Measurements from ENCODE around the gene PCDH19.

PCDH19 gene

DNA sequence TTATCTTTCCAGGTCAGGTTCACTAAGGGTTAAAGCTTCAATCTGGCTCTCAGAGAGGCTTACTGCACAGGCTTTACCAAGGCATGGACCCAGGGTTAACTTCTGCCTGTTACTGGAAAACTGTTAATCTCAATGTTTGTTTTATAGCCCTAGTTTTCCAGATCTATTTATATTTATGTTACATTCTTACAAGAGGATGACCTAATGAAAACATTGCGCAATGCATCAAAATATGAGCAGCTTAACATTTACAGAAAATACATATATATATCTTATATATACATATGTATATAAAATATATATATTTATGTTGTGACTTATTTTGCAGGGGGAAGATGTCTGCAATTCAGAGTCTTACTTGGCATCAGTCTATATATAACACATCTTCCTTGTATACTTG, 112.3 kb downstream of the PCDH19 start:
- no peak for DNase-seq (ENCODE audit: low spot score)

GRCh38 chrX:100296183-100296753, 113.8 kb downstream of the PCDH19 start:
- no peak for DNase-seq (ENCODE audit: low spot score)

GRCh38 chrX:100294965-100295364, 115.1 kb downstream of the PCDH19 start:
- DNase-seq (ENCODE audit: low spot score): no peak

DNA sequence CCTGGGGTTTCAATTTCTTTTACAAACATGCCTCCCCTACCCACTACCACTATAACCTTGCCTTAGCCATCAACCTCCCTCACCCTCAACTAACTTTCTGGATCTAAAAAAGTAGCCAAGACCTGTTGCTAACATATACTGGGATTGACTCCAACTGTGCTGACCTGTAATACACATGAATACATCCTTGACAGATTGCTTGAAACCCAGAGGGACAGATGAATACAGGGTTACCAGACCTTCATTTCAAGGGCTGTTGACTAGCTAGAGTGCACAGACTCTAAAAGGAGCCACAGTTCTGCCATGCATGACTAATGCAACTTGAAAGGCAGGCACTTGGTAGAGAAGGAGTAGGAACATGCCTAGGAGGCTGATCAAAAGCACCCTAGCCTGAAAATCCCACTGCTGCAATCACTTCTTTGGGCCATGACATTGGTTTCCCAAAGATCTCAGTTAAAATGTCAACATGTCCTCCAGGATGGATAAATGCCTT, 121.0 kb downstream of the PCDH19 start:
- no peak for DNase-seq (ENCODE audit: low spot score)

- no peak for DNase-seq (ENCODE audit: low spot score)
Observed at GRCh38 chrX:100277231-100277630, 132.8 kb downstream of the PCDH19 start.

GRCh38 chrX:100274916-100275315, 135.2 kb downstream of the PCDH19 start:
- no peak for DNase-seq (ENCODE audit: low spot score)

- no peak for DNase-seq (ENCODE audit: low spot score)
Observed at GRCh38 chrX:100265179-100265578, 144.9 kb downstream of the PCDH19 start.

DNA sequence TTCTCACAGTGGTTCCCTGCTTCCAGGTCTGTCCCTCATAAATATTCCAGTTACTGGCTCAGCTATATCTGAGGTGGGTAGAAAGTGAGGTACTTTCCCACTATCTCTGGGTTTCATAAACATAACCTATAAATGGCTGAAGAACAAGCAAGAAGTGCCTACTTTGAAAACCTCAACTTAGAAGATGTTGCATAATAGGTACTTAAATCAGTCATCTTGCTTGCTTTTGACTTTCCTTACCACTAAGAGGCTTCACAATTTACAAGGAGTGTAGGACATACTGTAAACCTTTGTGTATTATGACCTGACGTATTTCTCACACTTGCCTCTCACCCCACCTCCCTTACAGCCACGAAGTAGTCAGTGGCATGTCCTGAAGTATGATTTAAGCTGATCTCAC, 145.9 kb downstream of the PCDH19 start:
- no peak for DNase-seq (ENCODE audit: low spot score)

DNA sequence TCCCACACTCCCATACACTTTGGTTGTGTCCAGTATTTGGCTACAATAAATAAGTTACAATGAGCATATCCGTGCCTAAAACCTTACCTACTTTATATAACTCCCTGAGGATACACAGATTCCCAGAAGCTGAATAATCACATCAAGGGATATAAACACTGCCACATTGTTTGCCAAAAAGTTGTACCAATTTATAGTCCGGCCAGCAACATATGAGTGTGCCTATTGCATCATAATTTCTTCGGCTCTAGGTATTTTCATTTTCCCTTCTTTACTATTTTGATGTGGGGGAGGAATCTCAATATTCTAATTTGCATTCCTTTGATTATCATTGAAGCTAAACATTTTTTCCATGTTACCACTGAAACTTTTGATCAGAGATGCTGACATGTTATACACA, 146.4 kb downstream of the PCDH19 start:
- no peak for DNase-seq (ENCODE audit: low spot score)

DNA sequence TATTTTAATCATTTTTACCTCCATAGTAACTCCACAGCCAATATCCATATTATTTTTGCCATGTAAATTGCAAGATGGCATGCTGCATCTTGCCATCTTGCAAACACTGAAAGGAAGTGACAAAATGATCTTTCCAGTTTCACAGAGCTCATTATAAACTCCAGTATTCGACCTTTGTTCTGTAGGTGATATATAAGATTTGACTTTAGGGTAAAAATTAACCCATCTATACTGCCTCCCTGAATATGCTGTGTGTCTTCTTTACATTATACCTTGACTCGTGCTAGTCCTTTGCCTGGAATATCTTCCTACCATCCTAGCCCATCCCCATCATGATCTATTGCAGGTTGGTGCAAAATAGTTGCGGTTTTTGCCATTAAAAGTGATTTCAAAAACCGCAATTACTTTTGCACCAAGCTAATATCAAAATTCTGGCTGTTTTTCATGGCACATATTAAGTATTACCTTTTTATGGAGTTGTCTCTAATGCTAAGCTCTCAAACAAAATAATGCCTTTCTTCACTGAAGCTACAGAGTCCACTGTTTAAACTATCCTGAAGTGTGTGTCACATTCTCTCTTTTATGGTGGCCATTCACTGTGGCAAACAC, 161.1 kb downstream of the PCDH19 start:
- no peak for DNase-seq (ENCODE audit: low spot score)

- DNase-seq (ENCODE audit: low spot score): no peak
Observed at GRCh38 chrX:100247826-100248225, 162.2 kb downstream of the PCDH19 start.

- no peak for DNase-seq (ENCODE audit: low spot score)
Observed at GRCh38 chrX:100244681-100245080, 165.4 kb downstream of the PCDH19 start.
